Activated CD8-positive, alpha-beta memory T cell treated with anti-CD3 and anti-CD28 coated beads, Interleukin-2, amount 10 ng/mL, durations not matched to agents 7 days and 5 days (primary cell): ENCODE measurements around the gene EPN2. TPM values are rescaled to one million over a fixed set of nuclear protein-coding genes. Genes with fewer than 3 reads are reported as not detected.

Experiments used
- ATAC-seq: fragments of 150-1000 bp; cut with Tn5 transposase; one replicate; pipeline ENCODE4 v1.10.0; 2021; ENCODE audit warnings: moderate library complexity
- CTCF ChIA-PET: fragments of 350-600 bp; sonication (Branson Sonifier 250); formaldehyde crosslinking; loops from one replicate; lab custom pipeline; 2021; ENCODE audit warnings: antibody characterized with exemption; lab: Charles Lee
- DNase-seq: peaks from one replicate; pipeline ENCODE4 v3.0.0-alpha.2; 2020
- H3K27ac Mint-ChIP-seq: one replicate; pipeline ENCODE4 v1.8.0; 2021; ENCODE audit warnings: mild to moderate bottlenecking, mixed read lengths
- H3K27me3 Mint-ChIP-seq: one replicate; pipeline ENCODE4 v1.8.0; 2021; ENCODE audit warnings: mixed read lengths
- H3K36me3 Mint-ChIP-seq: one replicate; pipeline ENCODE4 v1.8.0; 2021; ENCODE audit warnings: mild to moderate bottlenecking, mixed read lengths
- H3K4me1 Mint-ChIP-seq: one replicate; pipeline ENCODE4 v1.8.0; 2021; ENCODE audit warnings: mixed read lengths
- H3K4me3 Mint-ChIP-seq: one replicate; pipeline ENCODE4 v1.8.0; 2021; ENCODE audit warnings: mild to moderate bottlenecking, moderate library complexity, mixed read lengths
- H3K9me3 Mint-ChIP-seq: one replicate; pipeline ENCODE4 v1.8.0; 2022; ENCODE audit warnings: low read depth, mixed read lengths
- total RNA-seq, 2 experiments: library from RNA; stranded (reverse); gene quantifications; one replicate each; pipeline ENCODE4 v1.2.3, GENCODE V29; 2021

Gene EPN2
- total RNA-seq, 2 experiments from 2014 or later = 2.9 to 15.3 TPM

- CTCF ChIA-PET = no interaction called here
- DNase-seq (no peak), ATAC-seq (no peak)
- H3K27ac Mint-ChIP-seq = no peak overlapping the region
- no peaks in the 10 kb centered on the region for H3K36me3 Mint-ChIP-seq
- H3K4me3 Mint-ChIP-seq = no peak overlapping the region
- no peaks in the 10 kb centered on the region for H3K9me3 Mint-ChIP-seq
- H3K27me3 Mint-ChIP-seq = no peaks in the 10 kb centered on the region
- H3K4me1 Mint-ChIP-seq = peaks cover 31% of the 10 kb centered on the region
Observed at GRCh38 chr17:19278729-19279128, 41.6 kb downstream of the EPN2 start.

GRCh38 chr17:19281161-19281560 is 44.0 kb downstream of the EPN2 start:
- Mint-ChIP-seq H3K36me3 (peaks cover 1% of the 10 kb centered on the region), H3K9me3 (no peaks in the 10 kb centered on the region), H3K4me1 (peaks cover 37% of the 10 kb centered on the region), H3K27ac (no peak overlapping the region), H3K4me3 (no peak overlapping the region), H3K27me3 (no peaks in the 10 kb centered on the region)
- CTCF ChIA-PET = no interaction called here
- DNase-seq (no peak), ATAC-seq (no peak)

- CTCF ChIA-PET = interaction anchor here (0.7 to 1.6 kb wide), 5 partner anchors 13 to 164 kb away, joined by 3 to 5 read pairs (median 3); partner anchors contain the start of gene B9D1
- ATAC-seq (peak; percentile 92), DNase-seq (peak; percentile 53)
- Mint-ChIP-seq H3K4me1 (peaks cover 42% of the 10 kb centered on the region), H3K4me3 (peak overlapping the region; percentile 1), H3K27me3 (no peaks in the 10 kb centered on the region), H3K27ac (peak overlapping the region; percentile 89), H3K9me3 (no peaks in the 10 kb centered on the region), H3K36me3 (peaks cover 2% of the 10 kb centered on the region)
Observed at GRCh38 chr17:19284005-19284959, 47.1 kb downstream of the EPN2 start.

GRCh38 chr17:19285213-19285900 is 48.2 kb downstream of the EPN2 start:
- H3K27me3 Mint-ChIP-seq = no peaks in the 10 kb centered on the region
- H3K27ac Mint-ChIP-seq = peak overlapping the region; percentile 89
- H3K4me3 Mint-ChIP-seq = no peak overlapping the region
- H3K36me3 Mint-ChIP-seq = peaks cover 2% of the 10 kb centered on the region
- peaks cover 50% of the 10 kb centered on the region for H3K4me1 Mint-ChIP-seq
- ATAC-seq = no peak
- CTCF ChIA-PET = no interaction called here
- DNase-seq = no peak
- no peaks in the 10 kb centered on the region for H3K9me3 Mint-ChIP-seq

- Mint-ChIP-seq H3K4me3 (no peak overlapping the region), H3K4me1 (peaks cover 51% of the 10 kb centered on the region), H3K36me3 (peaks cover 2% of the 10 kb centered on the region), H3K9me3 (no peaks in the 10 kb centered on the region), H3K27ac (no peak overlapping the region), H3K27me3 (no peaks in the 10 kb centered on the region)
- DNase-seq = no peak
- CTCF ChIA-PET = no interaction called here
- no peak for ATAC-seq
Observed at GRCh38 chr17:19286751-19287341, 49.7 kb downstream of the EPN2 start.

GRCh38 chr17:19287651-19288050 is 50.5 kb downstream of the EPN2 start:
- no peak for DNase-seq
- H3K27ac Mint-ChIP-seq = no peak overlapping the region
- no peak for ATAC-seq
- H3K27me3 Mint-ChIP-seq = no peaks in the 10 kb centered on the region
- peaks cover 2% of the 10 kb centered on the region for H3K36me3 Mint-ChIP-seq
- CTCF ChIA-PET = no interaction called here
- H3K9me3 Mint-ChIP-seq = no peaks in the 10 kb centered on the region
- H3K4me3 Mint-ChIP-seq = no peak overlapping the region
- peaks cover 50% of the 10 kb centered on the region for H3K4me1 Mint-ChIP-seq

GRCh38 chr17:19288453-19288852 is 51.3 kb downstream of the EPN2 start:
- Mint-ChIP-seq H3K27me3 (no peaks in the 10 kb centered on the region), H3K4me3 (no peak overlapping the region), H3K36me3 (peaks cover 2% of the 10 kb centered on the region), H3K27ac (no peak overlapping the region), H3K9me3 (no peaks in the 10 kb centered on the region), H3K4me1 (peaks cover 45% of the 10 kb centered on the region)
- CTCF ChIA-PET = interaction anchor here (1.8 kb wide), 1 partner anchor 11 kb away, joined by 4 read pairs; no protein-coding TSS in a partner anchor
- DNase-seq = no peak
- ATAC-seq = no peak

GRCh38 chr17:19290066-19290705 is 53.0 kb downstream of the EPN2 start:
- Mint-ChIP-seq H3K4me3 (no peak overlapping the region), H3K27ac (no peak overlapping the region), H3K27me3 (no peaks in the 10 kb centered on the region), H3K4me1 (peaks cover 28% of the 10 kb centered on the region), H3K9me3 (no peaks in the 10 kb centered on the region), H3K36me3 (peaks cover 2% of the 10 kb centered on the region)
- ATAC-seq (no peak), DNase-seq (no peak)
- CTCF ChIA-PET = interaction anchor here (1.8 kb wide), 1 partner anchor 9 kb away, joined by 4 read pairs; no protein-coding TSS in a partner anchor

- H3K27me3 Mint-ChIP-seq = no peaks in the 10 kb centered on the region
- DNase-seq (no peak), ATAC-seq (no peak)
- no peaks in the 10 kb centered on the region for H3K9me3 Mint-ChIP-seq
- H3K27ac Mint-ChIP-seq = no peak overlapping the region
- H3K4me1 Mint-ChIP-seq = peaks cover 19% of the 10 kb centered on the region
- H3K4me3 Mint-ChIP-seq = no peak overlapping the region
- no peaks in the 10 kb centered on the region for H3K36me3 Mint-ChIP-seq
- CTCF ChIA-PET = no interaction called here
Observed at GRCh38 chr17:19291646-19292376, 54.6 kb downstream of the EPN2 start.

- H3K4me3 Mint-ChIP-seq = no peak overlapping the region
- DNase-seq (no peak), ATAC-seq (no peak)
- H3K36me3 Mint-ChIP-seq = no peaks in the 10 kb centered on the region
- no peaks in the 10 kb centered on the region for H3K9me3 Mint-ChIP-seq
- peaks cover 19% of the 10 kb centered on the region for H3K4me1 Mint-ChIP-seq
- H3K27ac Mint-ChIP-seq = no peak overlapping the region
- no peaks in the 10 kb centered on the region for H3K27me3 Mint-ChIP-seq
- CTCF ChIA-PET = no interaction called here
Observed at GRCh38 chr17:19292377-19292711, 55.2 kb downstream of the EPN2 start.

- Mint-ChIP-seq H3K27me3 (no peaks in the 10 kb centered on the region), H3K36me3 (no peaks in the 10 kb centered on the region), H3K4me1 (peaks cover 12% of the 10 kb centered on the region), H3K4me3 (no peak overlapping the region), H3K9me3 (no peaks in the 10 kb centered on the region), H3K27ac (no peak overlapping the region)
- CTCF ChIA-PET = interaction anchor here (2.5 kb wide), 1 partner anchor 12 kb away, joined by 12 read pairs; no protein-coding TSS in a partner anchor
- DNase-seq (no peak), ATAC-seq (no peak)
Observed at GRCh38 chr17:19294443-19294842, 57.3 kb downstream of the EPN2 start.

- DNase-seq = no peak
- H3K27me3 Mint-ChIP-seq = no peaks in the 10 kb centered on the region
- ATAC-seq = no peak
- H3K4me3 Mint-ChIP-seq = no peak overlapping the region
- H3K27ac Mint-ChIP-seq = no peak overlapping the region
- H3K9me3 Mint-ChIP-seq = no peaks in the 10 kb centered on the region
- CTCF ChIA-PET = interaction anchor here (2.5 kb wide), 1 partner anchor 11 kb away, joined by 12 read pairs; no protein-coding TSS in a partner anchor
- peaks cover 5% of the 10 kb centered on the region for H3K4me1 Mint-ChIP-seq
- no peaks in the 10 kb centered on the region for H3K36me3 Mint-ChIP-seq
Observed at GRCh38 chr17:19295473-19296135, 58.4 kb downstream of the EPN2 start.
